ENCODE data around the gene JPH4.

GRCh38 chr14:23590198-23590597, 11.6 kb upstream of the JPH4 start:
- TF ChIP-seq CHD2 (IDR thresholded peaks at IDR 0.05; ENCODE audit: low read length, partially characterized antibody), result no peak
- no peak for TF ChIP-seq RAD21 (IDR thresholded peaks at IDR 0.05; ENCODE audit: low read length)
- no peak for TF ChIP-seq CTCF (IDR thresholded peaks at IDR 0.05)
- TF ChIP-seq GABPA (IDR thresholded peaks at IDR 0.05; ENCODE audit: low read depth), result no peak
- no peak for TF ChIP-seq TCF12 (IDR thresholded peaks at IDR 0.05)
- TF ChIP-seq POLR2AphosphoS5 (IDR thresholded peaks at IDR 0.05; ENCODE audit: low read depth, low read length), result no peak
- TF ChIP-seq FOXM1 (IDR thresholded peaks at IDR 0.05; ENCODE audit: low read depth), result no peak
- TF ChIP-seq IRF3 (IDR thresholded peaks at IDR 0.05; ENCODE audit: low read depth, low read length), result no peak
- TF ChIP-seq SIN3A (IDR thresholded peaks at IDR 0.05; ENCODE audit: borderline replicate concordance, low read depth, low read length), result no peak
- no peak for TF ChIP-seq PBX3 (IDR thresholded peaks at IDR 0.05)
